Endodermal cell (in vitro differentiated cells): ENCODE data around the gene SUN2. TPM values are rescaled to one million over a fixed set of nuclear protein-coding genes. Genes with fewer than 3 reads are reported as not detected.

Source experiments
- DNase-seq: peaks from one replicate; pipeline ENCODE4 v3.0.0-alpha.2; 2017
- H3K27ac ChIP-seq: 2 replicates; pipeline ENCODE4 v1.5.1; 2013; ENCODE audit warnings: mild to moderate bottlenecking, low read depth, low read length, moderate library complexity
- H3K27me3 ChIP-seq: 2 replicates; pipeline ENCODE4 v1.6.1; 2013; ENCODE audit warnings: mild to moderate bottlenecking, low read length, moderate library complexity; ENCODE audit not compliant: insufficient read depth, control insufficient read depth, poor library complexity, severe bottlenecking
- H3K36me3 ChIP-seq: 2 replicates; pipeline ENCODE4 v1.7.0; 2013; ENCODE audit warnings: mild to moderate bottlenecking, low read length, moderate library complexity; ENCODE audit not compliant: control insufficient read depth, insufficient read depth
- H3K4me1 ChIP-seq: one replicate; pipeline ENCODE4 v1.7.0; 2013; ENCODE audit warnings: low read length; ENCODE audit not compliant: control insufficient read depth, insufficient read depth
- H3K4me3 ChIP-seq: 2 replicates; pipeline ENCODE4 v1.5.1; 2013; ENCODE audit warnings: mild to moderate bottlenecking, low read length, moderate library complexity
- H3K9ac ChIP-seq: 2 replicates; pipeline ENCODE4 v1.6.1; 2013; ENCODE audit warnings: mild to moderate bottlenecking, low read length, moderate library complexity; ENCODE audit not compliant: poor library complexity, severe bottlenecking; ENCODE audit errors: extremely low read depth
- H3K9me3 ChIP-seq: 2 replicates; pipeline ENCODE4 v1.6.1; 2013; ENCODE audit warnings: mild to moderate bottlenecking, low read length, moderate library complexity; ENCODE audit not compliant: control insufficient read depth
- H3K27ac Mint-ChIP-seq: 2 replicates; pipeline ENCODE4 v1.8.0; 2020; ENCODE audit warnings: mixed read lengths
- H3K27me3 Mint-ChIP-seq: 2 replicates; pipeline ENCODE4 v1.8.0; 2021; ENCODE audit warnings: mild to moderate bottlenecking, mixed read lengths; ENCODE audit not compliant: insufficient read depth
- H3K36me3 Mint-ChIP-seq: 2 replicates; pipeline ENCODE4 v1.8.0; 2020; ENCODE audit warnings: low read depth, mixed read lengths
- H3K4me1 Mint-ChIP-seq: 2 replicates; pipeline ENCODE4 v1.8.0; 2020; ENCODE audit warnings: mixed read lengths
- H3K4me3 Mint-ChIP-seq: 2 replicates; pipeline ENCODE4 v1.8.0; 2020; ENCODE audit warnings: mild to moderate bottlenecking, moderate library complexity, mixed read lengths
- H3K9me3 Mint-ChIP-seq: 2 replicates; pipeline ENCODE4 v1.8.0; 2020; ENCODE audit warnings: mild to moderate bottlenecking, mixed read lengths
- CTCF ChIP-seq: fragments of 200-600 bp; sonication (generic); conservative IDR thresholded peaks from 2 replicates; pipeline ENCODE4 v1.5.0; 2021; ENCODE audit warnings: antibody characterized with exemption, mild to moderate bottlenecking
- WGBS, 2 experiments: methylation state at CpG; one replicate each; pipeline versions ENCODE4 v1.1.5 to v1.1.7; 2013; ENCODE audit warnings: missing lambda C conversion rate in 2 of 2, mixed read lengths in 1 of 2; ENCODE audit not compliant: insufficient coverage in 1 of 2, insufficient read length in 1 of 2; 5-methylcytosine and 5-hydroxymethylcytosine counted together
- total RNA-seq, 2 donors: library from RNA; stranded (reverse); fragmentation: NEBNext Ultra II Directional in 1 of 2; extraction: Animal tissue kit (Norgen Biotek cat#: 25700) in 1 of 2; gene quantifications; 2 replicates in 1 of 2; 3 replicates in 1 of 2; pipeline ENCODE4 v1.2.1, GENCODE V29; 2021

Gene SUN2
- total RNA-seq, 2 donors from 2014 or later, result 23.0 to 32.4 TPM

DNA sequence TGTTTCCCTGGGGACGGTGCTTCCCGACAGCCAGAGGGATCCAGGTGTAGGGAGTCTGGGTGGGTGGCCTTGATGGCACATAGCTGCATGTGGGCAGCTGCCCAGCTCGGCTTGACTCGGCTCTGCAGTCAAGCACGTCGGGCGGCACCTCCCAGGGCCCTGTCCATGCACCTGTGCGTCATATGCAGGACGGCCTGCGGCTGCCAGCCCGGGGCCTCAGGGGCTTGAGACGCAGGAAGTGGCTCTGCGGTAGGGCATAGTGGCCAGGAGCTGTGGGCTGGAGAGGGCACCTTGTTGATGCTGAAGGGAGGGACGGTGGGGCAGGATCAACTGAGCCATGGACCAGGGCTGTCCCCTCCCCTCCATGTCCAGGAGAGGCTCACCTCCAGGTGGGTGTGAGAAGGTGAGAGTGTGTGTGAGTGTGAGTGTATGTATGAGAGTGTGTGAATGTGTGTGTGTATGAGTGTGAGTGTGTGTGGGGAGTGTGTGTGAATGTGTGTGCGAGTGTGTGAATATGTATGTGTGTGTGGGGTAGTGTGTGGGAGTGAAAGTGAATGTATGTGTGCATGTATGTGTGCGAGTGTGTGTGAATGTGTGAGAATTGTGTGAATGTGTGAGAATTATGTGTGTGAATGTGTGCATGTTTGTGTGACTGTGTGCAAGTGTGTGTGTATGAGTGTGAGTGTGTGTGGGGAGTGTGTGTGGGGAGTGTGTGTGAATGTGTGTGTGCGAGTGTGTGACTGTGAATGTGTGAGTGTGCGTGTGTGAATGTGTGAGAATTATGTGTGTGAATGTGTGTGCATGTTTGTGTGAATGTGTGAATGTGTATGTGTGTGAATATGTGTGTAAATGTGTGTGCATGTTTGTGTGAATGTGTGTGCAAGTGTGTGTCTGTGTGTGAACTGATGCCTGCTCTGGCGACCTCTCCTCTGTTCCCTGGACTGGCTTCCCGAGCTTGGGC, 5.7 kb upstream of the SUN2 start:
- H3K9ac ChIP-seq, result no peak overlapping the region
- no peak overlapping the region for H3K4me3 ChIP-seq
- no peak for TF ChIP-seq CTCF
- H3K27ac Mint-ChIP-seq, result no peak overlapping the region
- peaks cover 19% of the 10 kb centered on the region for H3K27me3 Mint-ChIP-seq
- peaks cover 6% of the 10 kb centered on the region for H3K27me3 ChIP-seq
- H3K27ac ChIP-seq, result no peak overlapping the region
- H3K36me3 ChIP-seq, result no peaks in the 10 kb centered on the region
- no peak overlapping the region for H3K4me3 Mint-ChIP-seq
- no peaks in the 10 kb centered on the region for H3K36me3 Mint-ChIP-seq
- peaks cover 6% of the 10 kb centered on the region for H3K4me1 Mint-ChIP-seq
- H3K9me3 Mint-ChIP-seq, result no peaks in the 10 kb centered on the region
- no peak for DNase-seq
- peaks cover 7% of the 10 kb centered on the region for H3K4me1 ChIP-seq
- H3K9me3 ChIP-seq, result no peaks in the 10 kb centered on the region
- 87 to 89% methylated on average over 15 to 20 of the region's 20 CpGs for WGBS, 2 experiments

DNA sequence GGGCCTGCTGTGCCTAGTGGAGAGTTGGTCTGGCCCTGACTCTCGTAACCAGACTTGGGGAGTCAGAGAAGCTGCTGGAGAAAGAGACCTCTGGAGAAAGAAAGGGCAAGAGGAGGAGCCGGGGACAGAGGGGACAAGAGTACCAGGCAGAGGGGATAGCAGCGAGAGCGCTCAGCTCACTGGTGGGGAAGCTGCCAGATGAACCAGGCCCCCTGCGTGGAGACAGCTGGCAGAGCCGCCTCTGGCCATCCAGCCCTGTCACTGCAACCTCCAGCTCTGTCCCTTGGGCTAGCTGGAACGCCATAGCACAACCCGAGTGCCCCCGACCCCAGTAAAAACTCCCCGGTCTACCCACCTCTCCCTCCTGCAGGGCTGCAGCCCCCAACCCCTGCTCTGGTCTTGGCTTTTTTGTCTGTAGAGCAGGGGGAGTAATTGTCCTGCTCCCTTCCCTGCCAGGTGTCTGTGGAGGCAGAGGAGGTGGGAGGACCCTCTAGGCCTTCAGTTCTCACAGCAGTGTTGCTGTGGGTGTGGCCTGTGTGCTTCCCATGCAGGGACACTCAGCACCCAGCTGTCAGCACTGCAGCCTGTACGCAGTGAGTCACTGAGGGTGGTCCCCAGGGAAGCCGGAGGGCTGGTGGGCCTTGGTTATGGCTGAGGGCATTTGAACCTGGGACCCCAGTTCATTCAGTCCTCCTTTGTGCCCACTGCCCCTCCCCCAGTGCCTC, 4.8 kb upstream of the SUN2 start:
- Histone ChIP-seq H3K4me3 (no peak overlapping the region), H3K9me3 (no peaks in the 10 kb centered on the region), H3K36me3 (no peaks in the 10 kb centered on the region), H3K9ac (no peak overlapping the region), H3K27ac (peak overlapping the region; percentile 63), H3K27me3 (peaks cover 6% of the 10 kb centered on the region), H3K4me1 (peaks cover 7% of the 10 kb centered on the region)
- Mint-ChIP-seq H3K4me1 (peaks cover 8% of the 10 kb centered on the region), H3K4me3 (no peak overlapping the region), H3K27ac (no peak overlapping the region), H3K9me3 (no peaks in the 10 kb centered on the region), H3K27me3 (peaks cover 19% of the 10 kb centered on the region), H3K36me3 (no peaks in the 10 kb centered on the region)
- DNase-seq, result no peak
- 66 to 73% methylated on average over 7 to 12 of the region's 12 CpGs for WGBS, 2 experiments
- TF ChIP-seq CTCF, result no peak

DNA sequence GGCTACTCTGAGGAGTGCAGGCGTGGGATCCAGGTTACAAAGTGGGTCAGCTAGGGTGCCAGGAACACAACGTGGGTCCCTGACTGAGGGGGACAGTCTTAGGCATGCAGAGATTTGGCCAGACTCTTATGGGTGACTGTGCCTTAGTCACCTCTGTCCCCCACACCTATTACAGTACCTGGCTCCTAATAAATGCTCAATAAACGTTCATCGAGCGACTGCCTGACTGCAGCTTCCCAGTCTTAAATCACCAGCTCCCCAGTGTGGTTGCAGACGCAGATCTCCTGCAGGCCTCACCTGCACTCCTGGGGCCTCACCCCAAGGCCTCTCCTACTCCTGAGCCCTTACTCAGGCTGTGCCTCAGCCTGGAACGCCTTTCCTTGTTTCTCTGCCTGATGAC, 3.2 kb upstream of the SUN2 start:
- no peak overlapping the region for H3K4me3 Mint-ChIP-seq
- Histone ChIP-seq H3K36me3 (no peaks in the 10 kb centered on the region), H3K4me3 (no peak overlapping the region), H3K9ac (no peak overlapping the region), H3K27ac (no peak overlapping the region), H3K4me1 (peaks cover 10% of the 10 kb centered on the region), H3K9me3 (no peaks in the 10 kb centered on the region), H3K27me3 (peaks cover 6% of the 10 kb centered on the region)
- H3K27me3 Mint-ChIP-seq, result peaks cover 19% of the 10 kb centered on the region
- no peak for DNase-seq
- no peaks in the 10 kb centered on the region for H3K36me3 Mint-ChIP-seq
- H3K4me1 Mint-ChIP-seq, result peaks cover 20% of the 10 kb centered on the region
- H3K9me3 Mint-ChIP-seq, result no peaks in the 10 kb centered on the region
- TF ChIP-seq CTCF, result no peak
- WGBS, 2 experiments, result 89 to 90% methylated on average over 7 of the region's 7 CpGs
- H3K27ac Mint-ChIP-seq, result no peak overlapping the region
